K562 (cell line): ENCODE data around the gene PMIS2. TPM values are rescaled to one million over a fixed set of nuclear protein-coding genes. Genes with fewer than 3 reads are reported as not detected.
A peak's percentile ranks its signal among the peaks of the same experiment; 100 is the strongest.

ENCODE experiments used
- BACH1 ChIP-seq: fragments of 200-800 bp; sonication (Bioruptor generic); IDR thresholded peaks from 2 replicates; pipeline ENCODE4 v1.6.1; 2016; ENCODE audit warnings: missing genetic modification characterization, missing compliant biosample characterization
- CGGBP1 ChIP-seq: fragments of 250-450 bp; sonication (Bioruptor Pico); IDR thresholded peaks from 2 replicates; pipeline ENCODE4 v1.9.0; 2021; ENCODE audit warnings: mild to moderate bottlenecking
- ETV1 ChIP-seq: fragments of 450-650 bp; conservative IDR thresholded peaks from 2 replicates; pipeline ENCODE4 v1.6.1; 2016; ENCODE audit warnings: missing genetic modification characterization, control low read depth, low read depth, missing compliant biosample characterization
- FOXJ3 ChIP-seq: sonication (generic); formaldehyde crosslinking; IDR thresholded peaks from 2 replicates; pipeline ENCODE4 v1.4.0; 2020; ENCODE audit warnings: mild to moderate bottlenecking, missing genetic modification reagents
- FOXK1 ChIP-seq: sonication (generic); formaldehyde crosslinking; IDR thresholded peaks from 2 replicates; pipeline ENCODE4 v1.8.0; 2022; ENCODE audit warnings: missing genetic modification reagents, mild to moderate bottlenecking, borderline replicate concordance
- FUS ChIP-seq: fragments of 200-400 bp; formaldehyde crosslinking; optimal IDR thresholded peaks from 2 replicates; pipeline ENCODE3; 2017; ENCODE audit warnings: low read depth, low read length
- HLTF ChIP-seq: fragments of 450-650 bp; IDR thresholded peaks from 2 replicates; pipeline ENCODE4 v1.6.1; 2016
- IRF2 ChIP-seq: sonication (generic); formaldehyde crosslinking; IDR thresholded peaks from 2 replicates; pipeline ENCODE4 v1.8.1; 2022; ENCODE audit warnings: mild to moderate bottlenecking, missing genetic modification reagents
- KDM1A ChIP-seq, 2 experiments: fragments of 450-650 bp; IDR thresholded peaks; 2 replicates each; pipeline ENCODE4 v1.6.1; 2016; ENCODE audit warnings: mild to moderate bottlenecking in 2 of 2
- KHSRP ChIP-seq: fragments of 450-650 bp; IDR thresholded peaks from 2 replicates; pipeline ENCODE4 v1.6.1; 2017
- MCM3 ChIP-seq: fragments of 450-650 bp; IDR thresholded peaks from 2 replicates; pipeline ENCODE4 v1.6.1; 2016
- MLX ChIP-seq, 2 experiments: fragments of 450-650 bp in 1 of 2; sonication (generic) in 1 of 2; formaldehyde crosslinking; conservative IDR thresholded peaks; 2 replicates each; pipeline versions ENCODE4 v1.4.0 to v1.8.1; 2020 to 2022; ENCODE audit warnings: mild to moderate bottlenecking in 1 of 2, missing genetic modification reagents in 1 of 2
- POLR2B ChIP-seq: fragments of 450-650 bp; IDR thresholded peaks from 2 replicates; pipeline ENCODE4 v1.6.1; 2018; ENCODE audit warnings: low read depth; ENCODE audit not compliant: partially characterized antibody
- POLR2H ChIP-seq: IDR thresholded peaks from 2 replicates; pipeline ENCODE4 v1.6.1; 2016; ENCODE audit warnings: missing genetic modification characterization, low read depth, mild to moderate bottlenecking, control low read depth, missing compliant biosample characterization, moderate library complexity
- PRPF4 ChIP-seq: fragments of 200-400 bp; formaldehyde crosslinking; IDR thresholded peaks from one replicate; pipeline ENCODE4 v1.6.1; 2017; ENCODE audit warnings: low read length, low read depth, mild to moderate bottlenecking; ENCODE audit not compliant: insufficient read depth, poor library complexity, severe bottlenecking
- SMAD4 ChIP-seq: fragments of 250-450 bp; sonication (Bioruptor Pico); conservative IDR thresholded peaks from 2 replicates; pipeline ENCODE4 v1.8.0; 2021; ENCODE audit warnings: inconsistent platforms, mild to moderate bottlenecking, moderate library complexity
- SMARCA5 ChIP-seq: fragments of 450-650 bp; IDR thresholded peaks from 2 replicates; pipeline ENCODE4 v1.6.1; 2016
- SMARCE1 ChIP-seq: fragments of 450-650 bp; IDR thresholded peaks from 2 replicates; pipeline ENCODE4 v1.7.1; 2016; ENCODE audit warnings: mild to moderate bottlenecking
- SRSF9 ChIP-seq: fragments of 200-400 bp; formaldehyde crosslinking; IDR thresholded peaks from 2 replicates; pipeline ENCODE4 v1.6.1; 2017; ENCODE audit warnings: low read depth, low read length, borderline replicate concordance
- SUPT5H ChIP-seq: fragments of 450-650 bp; IDR thresholded peaks from 2 replicates; pipeline ENCODE4 v1.6.1; 2016
- TARDBP ChIP-seq: fragments of 450-650 bp; IDR thresholded peaks from 2 replicates; pipeline ENCODE4 v1.6.1; 2016
- ZBTB7A ChIP-seq: IDR thresholded peaks from 2 replicates; pipeline ENCODE4 v1.6.1; 2011; ENCODE audit warnings: low read depth, mild to moderate bottlenecking, low read length, moderate library complexity, borderline replicate concordance; ENCODE audit not compliant: control insufficient read depth
- ZNF239 ChIP-seq: fragments of 250-450 bp; sonication (Bioruptor Pico); IDR thresholded peaks from 2 replicates; pipeline ENCODE4 v1.4.0; 2020; ENCODE audit warnings: mild to moderate bottlenecking
- ZNF408 ChIP-seq: fragments of 250-450 bp; sonication (Bioruptor Pico); IDR thresholded peaks from 2 replicates; pipeline ENCODE4 v1.4.0; 2020; ENCODE audit warnings: low read depth, mild to moderate bottlenecking, moderate library complexity
- ZNF445 ChIP-seq: fragments of 250-450 bp; sonication (Bioruptor Pico); IDR thresholded peaks from 2 replicates; pipeline ENCODE4 v1.4.0; 2020; ENCODE audit warnings: low read depth, mild to moderate bottlenecking, moderate library complexity
- ZNF561 ChIP-seq: fragments of 450-650 bp; formaldehyde crosslinking; conservative IDR thresholded peaks from 2 replicates; pipeline ENCODE4 v1.4.0; 2020; ENCODE audit warnings: mild to moderate bottlenecking, moderate library complexity
- polyA plus RNA-seq, 8 experiments: library from polyadenylated mRNA; depleted of rRNA in 4 of 8; stranded (reverse) in 5 of 8; unstranded in 3 of 8; fragments of >200 nt; fragmentation: Nextera tagmentation in 2 of 8; fragmentation: Illumina TruSeq in 1 of 8; extraction: Ambion mirVana in 2 of 8; extraction: Trizol in 1 of 8; gene quantifications; 2 replicates each; pipeline versions ENCODE4 v1.2.1 to v1.2.3, GENCODE V29; 2011 to 2014; ENCODE audit warnings: inconsistent platforms in 1 of 8, missing spikeins in 1 of 8
- total RNA-seq, 7 experiments: library from RNA; depleted of rRNA in 6 of 7; stranded (reverse); fragments of >200 nt in 6 of 7; fragmentation: Illumina TruSeq in 2 of 7; extraction: Trizol in 2 of 7; gene quantifications; 2 replicates each; pipeline versions ENCODE4 v1.2.1 to v1.2.3, GENCODE V29; 2011 to 2021; ENCODE audit warnings: low replicate concordance in 1 of 7
- TF ChIP-seq, protein P1 (sequence below): sonication (generic); formaldehyde crosslinking; IDR thresholded peaks from 2 replicates; pipeline ENCODE4 v1.8.1; 2022; ENCODE audit warnings: missing genetic modification reagents
- TF ChIP-seq, protein P2 (sequence below), 2 experiments: fragments of 450-650 bp; IDR thresholded peaks; 2 replicates each; pipeline ENCODE4 v1.6.1; 2016

The PMIS2 gene
- total and polyA plus RNA-seq, 9 of the 15 experiments (the other 6 are each of a cell fraction or from before 2014, with no cell fraction given): not detected

DNA sequence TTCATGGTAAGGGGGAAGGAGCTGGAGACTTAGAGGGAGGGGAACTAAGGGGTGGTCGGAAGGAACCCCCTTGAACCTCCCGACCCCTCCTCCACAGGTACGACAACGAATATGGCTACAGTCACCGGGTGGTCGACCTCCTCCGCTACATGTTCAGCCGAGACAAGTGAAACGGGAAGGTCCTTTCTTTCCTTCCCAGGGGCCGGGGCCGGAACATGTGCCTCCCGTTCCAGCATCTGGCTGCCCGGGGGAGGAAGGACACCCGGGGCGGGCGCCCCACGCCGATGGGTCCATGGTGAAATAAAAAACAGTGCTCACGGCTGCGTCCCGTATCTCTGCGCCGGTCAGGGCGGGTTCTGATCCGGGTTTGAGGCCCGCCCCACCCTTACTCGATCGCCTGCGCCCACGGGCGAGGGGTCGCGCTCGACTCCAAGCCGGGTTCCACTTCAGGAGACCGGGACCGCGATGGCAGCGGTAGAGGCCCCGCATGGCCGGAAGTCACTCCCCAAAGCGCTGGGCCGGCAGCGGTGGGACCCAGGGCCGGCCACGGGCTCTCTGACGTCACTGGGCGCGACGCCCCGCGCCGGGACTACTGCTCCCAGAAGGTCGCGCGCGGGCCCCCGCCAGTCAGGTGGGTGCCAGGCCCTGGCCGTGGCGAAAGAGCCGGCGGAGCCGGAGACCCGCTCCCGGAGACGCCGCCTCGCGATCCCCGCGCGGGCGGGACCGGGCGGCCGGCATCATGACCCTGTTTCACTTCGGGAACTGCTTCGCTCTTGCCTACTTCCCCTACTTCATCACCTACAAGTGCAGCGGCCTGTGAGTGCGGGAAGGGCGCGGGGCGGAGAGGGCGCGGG, 40.7 kb upstream of the PMIS2 start, which contains the start of gene TMEM147 (continued):
- no peak for TF ChIP-seq MLX (CRISPR knock-in tag; conservative IDR thresholded peaks at IDR 0.05)
- TF ChIP-seq ZBTB7A: 0 out of 2 replicates have a peak, but pooled peaks have one; percentile 10
- TF ChIP-seq FUS: no peak
- TF ChIP-seq MCM3: no peak
- TF ChIP-seq BACH1: no peak
- TF ChIP-seq CGGBP1 (CRISPR knock-in tag): no peak
- TF ChIP-seq KHSRP: peak; percentile 52; the same call in 1 of the 2 replicates
- TF ChIP-seq TARDBP: no peak
- no peak for TF ChIP-seq IRF2 (CRISPR knock-in tag)
- peak; percentile 61 for TF ChIP-seq POLR2B
- no peak for TF ChIP-seq ZNF239 (CRISPR knock-in tag)
- TF ChIP-seq, protein P1, sequence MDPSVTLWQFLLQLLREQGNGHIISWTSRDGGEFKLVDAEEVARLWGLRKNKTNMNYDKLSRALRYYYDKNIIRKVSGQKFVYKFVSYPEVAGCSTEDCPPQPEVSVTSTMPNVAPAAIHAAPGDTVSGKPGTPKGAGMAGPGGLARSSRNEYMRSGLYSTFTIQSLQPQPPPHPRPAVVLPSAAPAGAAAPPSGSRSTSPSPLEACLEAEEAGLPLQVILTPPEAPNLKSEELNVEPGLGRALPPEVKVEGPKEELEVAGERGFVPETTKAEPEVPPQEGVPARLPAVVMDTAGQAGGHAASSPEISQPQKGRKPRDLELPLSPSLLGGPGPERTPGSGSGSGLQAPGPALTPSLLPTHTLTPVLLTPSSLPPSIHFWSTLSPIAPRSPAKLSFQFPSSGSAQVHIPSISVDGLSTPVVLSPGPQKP (CRISPR knock-in tag): no peak
- TF ChIP-seq SRSF9: no peak
- no peak for TF ChIP-seq PRPF4
- no peak for TF ChIP-seq ZNF445
- no peak for TF ChIP-seq ZNF408
- TF ChIP-seq HLTF: 0 out of 2 replicates have a peak, but pooled peaks have one; percentile 10
- no peak for TF ChIP-seq KDM1A (IDR thresholded peaks at IDR 0.05)
- TF ChIP-seq FOXJ3: no peak
- TF ChIP-seq ZNF561 (CRISPR knock-in tag): no peak
- TF ChIP-seq SMAD4: peak; percentile 47; the same call in 1 of the 2 replicates
- TF ChIP-seq POLR2H (tag): no peak
- TF ChIP-seq, protein P2, sequence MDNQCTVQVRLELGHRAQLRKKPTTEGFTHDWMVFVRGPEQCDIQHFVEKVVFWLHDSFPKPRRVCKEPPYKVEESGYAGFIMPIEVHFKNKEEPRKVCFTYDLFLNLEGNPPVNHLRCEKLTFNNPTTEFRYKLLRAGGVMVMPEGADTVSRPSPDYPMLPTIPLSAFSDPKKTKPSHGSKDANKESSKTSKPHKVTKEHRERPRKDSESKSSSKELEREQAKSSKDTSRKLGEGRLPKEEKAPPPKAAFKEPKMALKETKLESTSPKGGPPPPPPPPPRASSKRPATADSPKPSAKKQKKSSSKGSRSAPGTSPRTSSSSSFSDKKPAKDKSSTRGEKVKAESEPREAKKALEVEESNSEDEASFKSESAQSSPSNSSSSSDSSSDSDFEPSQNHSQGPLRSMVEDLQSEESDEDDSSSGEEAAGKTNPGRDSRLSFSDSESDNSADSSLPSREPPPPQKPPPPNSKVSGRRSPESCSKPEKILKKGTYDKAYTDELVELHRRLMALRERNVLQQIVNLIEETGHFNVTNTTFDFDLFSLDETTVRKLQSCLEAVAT (IDR thresholded peaks at IDR 0.05): no peak
- TF ChIP-seq ETV1 (tag): peak; percentile 88
- TF ChIP-seq FOXK1 (CRISPR knock-in tag): no peak
- TF ChIP-seq SMARCA5: no peak
- TF ChIP-seq SMARCE1: 0 out of 2 replicates have a peak, but pooled peaks have one; percentile 19
- TF ChIP-seq SUPT5H: peak; percentile 88
